ENCODE data around the gene SKA1.
"Not testable (repeated sequence)": the region's sequence is repeated elsewhere in the genome, so short reads cannot be mapped to it uniquely, and the experiment has no call there.

DNA sequence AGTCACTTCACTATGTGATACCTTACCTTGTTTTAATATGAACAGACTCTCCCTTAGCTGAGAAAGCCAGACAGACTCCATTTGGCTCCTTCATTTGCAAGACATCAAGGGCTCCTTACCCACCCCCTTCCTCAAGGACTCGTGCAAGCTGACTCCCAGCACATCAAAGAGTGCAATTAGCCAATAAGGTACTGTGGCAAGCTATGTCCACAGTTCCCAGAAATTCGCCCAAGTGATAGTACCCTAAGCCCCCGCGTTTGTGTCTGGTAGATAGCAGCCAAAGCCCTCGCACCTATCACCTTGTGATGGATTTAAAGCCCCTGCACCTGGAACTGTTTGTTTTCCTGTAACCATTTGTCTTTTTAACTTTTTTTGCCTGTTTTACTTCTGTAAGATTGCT is 25.6 kb downstream of the SKA1 start:
- TF ChIP-seq, protein P1, sequence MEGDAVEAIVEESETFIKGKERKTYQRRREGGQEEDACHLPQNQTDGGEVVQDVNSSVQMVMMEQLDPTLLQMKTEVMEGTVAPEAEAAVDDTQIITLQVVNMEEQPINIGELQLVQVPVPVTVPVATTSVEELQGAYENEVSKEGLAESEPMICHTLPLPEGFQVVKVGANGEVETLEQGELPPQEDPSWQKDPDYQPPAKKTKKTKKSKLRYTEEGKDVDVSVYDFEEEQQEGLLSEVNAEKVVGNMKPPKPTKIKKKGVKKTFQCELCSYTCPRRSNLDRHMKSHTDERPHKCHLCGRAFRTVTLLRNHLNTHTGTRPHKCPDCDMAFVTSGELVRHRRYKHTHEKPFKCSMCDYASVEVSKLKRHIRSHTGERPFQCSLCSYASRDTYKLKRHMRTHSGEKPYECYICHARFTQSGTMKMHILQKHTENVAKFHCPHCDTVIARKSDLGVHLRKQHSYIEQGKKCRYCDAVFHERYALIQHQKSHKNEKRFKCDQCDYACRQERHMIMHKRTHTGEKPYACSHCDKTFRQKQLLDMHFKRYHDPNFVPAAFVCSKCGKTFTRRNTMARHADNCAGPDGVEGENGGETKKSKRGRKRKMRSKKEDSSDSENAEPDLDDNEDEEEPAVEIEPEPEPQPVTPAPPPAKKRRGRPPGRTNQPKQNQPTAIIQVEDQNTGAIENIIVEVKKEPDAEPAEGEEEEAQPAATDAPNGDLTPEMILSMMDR (IDR thresholded peaks at IDR 0.05), result not testable (repeated sequence)
- not testable (repeated sequence) for TF ChIP-seq POLR2A (IDR thresholded peaks at IDR 0.05)

Measured in body of pancreas (tissue), 4 donors.